A549 (cell line): ENCODE data around the gene CD1D.

ENCODE experiments used
- CTCF ChIP-seq: fragments of >200 bp; sonication (Bioruptor Twin); formaldehyde crosslinking; IDR thresholded peaks from 3 replicates; pipeline ENCODE4 v1.5.1; 2016
- EP300 ChIP-seq, 2 experiments: fragments of >200 bp; sonication (Bioruptor Twin); formaldehyde crosslinking; IDR thresholded peaks; 2 replicates in 1 of 2; 3 replicates in 1 of 2; pipeline ENCODE4 v1.6.1; 2016 to 2017
- ESRRA ChIP-seq: fragments of 150-350 bp; IDR thresholded peaks from 2 replicates; pipeline ENCODE4 v1.6.1; 2014; ENCODE audit warnings: mild to moderate bottlenecking, low read length, borderline replicate concordance
- KDM1A ChIP-seq: fragments of 200-600 bp; sonication (generic); IDR thresholded peaks from 2 replicates; pipeline ENCODE4 v1.6.1; 2016; ENCODE audit warnings: low read depth, mild to moderate bottlenecking
- NR3C1 ChIP-seq: fragments of >200 bp; sonication (Bioruptor Twin); formaldehyde crosslinking; IDR thresholded peaks from 3 replicates; pipeline ENCODE4 v1.6.1; 2017
- POLR2A ChIP-seq: IDR thresholded peaks from 2 replicates; pipeline ENCODE4 v1.6.1; 2012; ENCODE audit warnings: mild to moderate bottlenecking, low read length
- RCOR1 ChIP-seq: fragments of 150-350 bp; IDR thresholded peaks from 2 replicates; pipeline ENCODE4 v1.6.1; 2014; ENCODE audit warnings: antibody characterized with exemption, low read length, low read depth
- TF ChIP-seq, protein P1 (sequence below): fragments of 200-600 bp; sonication (generic); IDR thresholded peaks from 2 replicates; pipeline ENCODE4 v1.6.1; 2016; ENCODE audit warnings: antibody characterized with exemption, mild to moderate bottlenecking, moderate library complexity

DNA sequence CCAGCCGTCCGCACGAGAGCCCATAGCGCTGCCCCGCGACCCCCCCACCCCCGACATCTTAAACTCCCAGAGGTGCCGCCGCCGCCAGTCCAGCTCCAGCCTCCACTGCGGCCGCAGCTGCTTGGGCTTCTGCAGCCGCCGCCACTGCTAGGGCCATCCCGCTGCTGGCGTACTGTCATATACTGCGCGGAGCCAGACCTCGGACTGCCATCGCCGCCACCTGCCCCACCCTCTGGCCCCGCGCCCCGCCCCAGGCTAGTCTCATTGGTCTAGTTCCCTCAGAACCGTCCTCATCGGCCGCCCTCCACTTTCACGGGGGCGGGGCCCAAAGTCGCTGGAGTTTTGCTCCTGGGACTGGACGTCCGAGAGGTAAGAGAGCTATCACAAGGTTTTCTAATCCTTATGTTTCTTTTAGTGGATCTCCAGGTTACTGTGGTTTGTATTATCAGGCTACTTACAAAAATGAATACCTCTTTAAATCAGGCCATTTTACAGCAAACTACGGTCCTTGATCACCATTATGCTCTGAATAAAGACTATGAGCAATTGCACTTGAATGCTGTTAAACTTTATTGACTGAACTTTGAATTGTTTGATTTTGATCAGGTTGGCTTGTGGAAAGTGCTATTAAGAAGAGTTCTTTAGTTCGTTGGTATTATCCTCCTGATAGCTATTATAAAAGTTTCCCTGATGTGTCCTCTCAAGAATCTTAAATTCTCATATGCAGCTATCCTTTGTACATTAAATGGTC is 2.8 kb upstream of the CD1D start:
- TF ChIP-seq, protein P1, sequence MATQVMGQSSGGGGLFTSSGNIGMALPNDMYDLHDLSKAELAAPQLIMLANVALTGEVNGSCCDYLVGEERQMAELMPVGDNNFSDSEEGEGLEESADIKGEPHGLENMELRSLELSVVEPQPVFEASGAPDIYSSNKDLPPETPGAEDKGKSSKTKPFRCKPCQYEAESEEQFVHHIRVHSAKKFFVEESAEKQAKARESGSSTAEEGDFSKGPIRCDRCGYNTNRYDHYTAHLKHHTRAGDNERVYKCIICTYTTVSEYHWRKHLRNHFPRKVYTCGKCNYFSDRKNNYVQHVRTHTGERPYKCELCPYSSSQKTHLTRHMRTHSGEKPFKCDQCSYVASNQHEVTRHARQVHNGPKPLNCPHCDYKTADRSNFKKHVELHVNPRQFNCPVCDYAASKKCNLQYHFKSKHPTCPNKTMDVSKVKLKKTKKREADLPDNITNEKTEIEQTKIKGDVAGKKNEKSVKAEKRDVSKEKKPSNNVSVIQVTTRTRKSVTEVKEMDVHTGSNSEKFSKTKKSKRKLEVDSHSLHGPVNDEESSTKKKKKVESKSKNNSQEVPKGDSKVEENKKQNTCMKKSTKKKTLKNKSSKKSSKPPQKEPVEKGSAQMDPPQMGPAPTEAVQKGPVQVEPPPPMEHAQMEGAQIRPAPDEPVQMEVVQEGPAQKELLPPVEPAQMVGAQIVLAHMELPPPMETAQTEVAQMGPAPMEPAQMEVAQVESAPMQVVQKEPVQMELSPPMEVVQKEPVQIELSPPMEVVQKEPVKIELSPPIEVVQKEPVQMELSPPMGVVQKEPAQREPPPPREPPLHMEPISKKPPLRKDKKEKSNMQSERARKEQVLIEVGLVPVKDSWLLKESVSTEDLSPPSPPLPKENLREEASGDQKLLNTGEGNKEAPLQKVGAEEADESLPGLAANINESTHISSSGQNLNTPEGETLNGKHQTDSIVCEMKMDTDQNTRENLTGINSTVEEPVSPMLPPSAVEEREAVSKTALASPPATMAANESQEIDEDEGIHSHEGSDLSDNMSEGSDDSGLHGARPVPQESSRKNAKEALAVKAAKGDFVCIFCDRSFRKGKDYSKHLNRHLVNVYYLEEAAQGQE: no peak
- TF ChIP-seq RCOR1: no peak
- TF ChIP-seq POLR2A: no peak
- TF ChIP-seq CTCF: no peak
- TF ChIP-seq ESRRA: no peak
- TF ChIP-seq EP300 (IDR thresholded peaks at IDR 0.05): no peak
- no peak for TF ChIP-seq KDM1A
- TF ChIP-seq NR3C1: no peak
